Fibroblast of the aortic adventitia (primary cell): ENCODE measurements around the gene PLOD3. TPM values are rescaled to one million over a fixed set of nuclear protein-coding genes. Genes with fewer than 3 reads are reported as not detected.

Source experiments
- DNase-seq: peaks from one replicate; pipeline ENCODE4 v3.0.0-alpha.2; 2010; ENCODE audit warnings: low read depth
- H3K4me3 ChIP-seq: 2 replicates; pipeline ENCODE4 v1.5.1; 2011; ENCODE audit warnings: low read depth, mild to moderate bottlenecking, control low read depth, low read length, moderate library complexity
- CTCF ChIP-seq: IDR thresholded peaks from 2 replicates; pipeline ENCODE4 v1.5.1; 2011; ENCODE audit warnings: mild to moderate bottlenecking, low read length, control low read depth, inconsistent platforms; ENCODE audit not compliant: insufficient read depth
- small RNA-seq: library from RNA; depleted of rRNA; stranded (forward); fragments of <200 nt; gene quantifications from one replicate; pipeline ENCODE3, GENCODE V24; 2012
- total RNA-seq: library from RNA; depleted of rRNA; stranded (reverse); fragments of >200 nt; gene quantifications from 2 replicates; pipeline ENCODE4 v1.2.3, GENCODE V29; 2012; ENCODE audit warnings: low replicate concordance

Gene PLOD3
- total RNA-seq, 1 donor: 45.5 TPM

GRCh38 chr7:101156866-101157589, 60.4 kb downstream of the PLOD3 start:
- no peak for DNase-seq
- H3K4me3 ChIP-seq: no peak overlapping the region
- TF ChIP-seq CTCF: no peak

DNA sequence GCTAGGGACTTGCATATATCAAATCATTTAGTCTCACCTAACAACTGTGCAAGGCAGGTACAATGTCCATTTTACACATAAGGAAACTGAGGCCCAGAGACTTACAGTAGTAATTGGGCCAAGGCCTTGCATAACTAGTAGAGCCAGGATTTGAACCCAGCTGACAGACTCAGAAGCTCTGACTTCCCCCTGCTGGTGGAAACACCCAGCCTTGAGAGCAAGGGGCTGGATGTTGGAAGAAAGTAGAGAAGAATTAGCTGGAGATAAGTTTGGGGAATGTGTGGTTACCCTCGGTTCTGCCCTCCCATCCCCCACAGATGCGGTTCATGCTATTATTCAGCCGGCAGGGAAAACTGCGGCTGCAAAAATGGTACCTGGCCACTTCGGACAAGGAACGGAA, 61.1 kb downstream of the PLOD3 start:
- peak; percentile 17 for TF ChIP-seq CTCF
- DNase-seq: no peak

More for the DNA sequence above, 61.1 kb downstream of the PLOD3 start:
- H3K4me3 ChIP-seq: no peak overlapping the region

Small RNA genes within 50 kb of the gene (small RNA-seq; reads per million reads assigned to genes)
- gene MIR4653: not detected

Other genes with a start within 250 kb of the PLOD3 start
- gene MUC12, start 248.0 kb downstream of the PLOD3 start, total RNA-seq: not detected in 2 replicates
- gene MUC17, start 197.5 kb downstream of the PLOD3 start, total RNA-seq: not detected in 2 replicates
- gene TRIM56, start 132.1 kb downstream of the PLOD3 start, total RNA-seq: 10.0 and 17.2 TPM in 2 replicates
- 23.1 and 341 TPM in 2 replicates for gene SERPINE1, start 90.5 kb downstream of the PLOD3 start, total RNA-seq
- gene AP1S1, start 63.1 kb downstream of the PLOD3 start, total RNA-seq: 34.9 and 77.5 TPM in 2 replicates
- not detected in 2 replicates for gene VGF, start 52.0 kb downstream of the PLOD3 start, total RNA-seq
- not detected in 2 replicates for gene NAT16, start 37.3 kb downstream of the PLOD3 start, total RNA-seq
- not detected in 2 replicates for gene MOGAT3, start 16.5 kb downstream of the PLOD3 start, total RNA-seq
- gene ZNHIT1, start 584 bp upstream of the PLOD3 start, total RNA-seq: 75.6 and 98.2 TPM in 2 replicates
- gene CLDN15, start 20.2 kb upstream of the PLOD3 start, total RNA-seq: 3.0 TPM in 2 replicates
- 90.5 and 123 TPM in 2 replicates for gene FIS1, start 27.5 kb upstream of the PLOD3 start, total RNA-seq
- 38.1 and 57.7 TPM in 2 replicates for gene IFT22, start 104.2 kb upstream of the PLOD3 start, total RNA-seq
- gene COL26A1, start 145.3 kb upstream of the PLOD3 start, total RNA-seq: not detected in 2 replicates